GM21367 (cell line): ENCODE data around the gene FCER1G.
"Not testable (repeated sequence)": the region's sequence is repeated elsewhere in the genome, so short reads cannot be mapped to it uniquely, and the experiment has no call there.

ENCODE experiments used
- ATAC-seq: cut with Tn5 transposase; IDR thresholded peaks from one replicate; pipeline ENCODE4 v1.9.1; 2021; ENCODE audit not compliant: unreplicated experiment

Gene FCER1G

GRCh38 chr1:161228032-161228431 lies 12.9 kb downstream of the FCER1G start:
- ATAC-seq = no peak

GRCh38 chr1:161229896-161230295 lies 14.8 kb downstream of the FCER1G start:
- no peak for ATAC-seq

GRCh38 chr1:161230762-161231161 lies 15.7 kb downstream of the FCER1G start:
- no peak for ATAC-seq

- no peak for ATAC-seq
Measured at GRCh38 chr1:161233102-161233501, 18.0 kb downstream of the FCER1G start.

GRCh38 chr1:161235957-161236775 lies 21.1 kb downstream of the FCER1G start:
- no peak for ATAC-seq

- ATAC-seq = no peak
Measured at GRCh38 chr1:161238039-161238473, 23.0 kb downstream of the FCER1G start, which contains the start of gene NR1I3. Gene NR1I3, minus strand, starts transcription at chr1:161238203. Its CDS starts 1,638 bp downstream, at chr1:161236565.

GRCh38 chr1:161241682-161242081 lies 26.6 kb downstream of the FCER1G start:
- no peak for ATAC-seq

- no peak for ATAC-seq
Measured at GRCh38 chr1:161242313-161242712, 27.2 kb downstream of the FCER1G start.

- ATAC-seq = no peak
Measured at GRCh38 chr1:161244888-161245287, 29.8 kb downstream of the FCER1G start.

GRCh38 chr1:161250100-161250499 lies 35.0 kb downstream of the FCER1G start:
- ATAC-seq = not testable (repeated sequence)

GRCh38 chr1:161250829-161251228 lies 35.7 kb downstream of the FCER1G start:
- no peak for ATAC-seq

- ATAC-seq = no peak
Measured at GRCh38 chr1:161251579-161251978, 36.5 kb downstream of the FCER1G start.

GRCh38 chr1:161255302-161255701 lies 40.2 kb downstream of the FCER1G start:
- ATAC-seq = not testable (repeated sequence)

GRCh38 chr1:161255955-161256520 lies 40.9 kb downstream of the FCER1G start:
- not testable (repeated sequence) for ATAC-seq

- not testable (repeated sequence) for ATAC-seq
Measured at GRCh38 chr1:161257109-161257508, 42.0 kb downstream of the FCER1G start.

- ATAC-seq = no peak
Measured at GRCh38 chr1:161258439-161259344, 43.6 kb downstream of the FCER1G start, which contains the start of gene PCP4L1. Gene PCP4L1, plus strand, starts transcription at chr1:161258745. Its CDS starts 230 bp downstream, at chr1:161258975.

- ATAC-seq = no peak
Measured at GRCh38 chr1:161259345-161259702, 44.2 kb downstream of the FCER1G start.

- ATAC-seq = no peak
Measured at GRCh38 chr1:161259765-161260164, 44.7 kb downstream of the FCER1G start.

- no peak for ATAC-seq
Measured at GRCh38 chr1:161260376-161261260, 45.5 kb downstream of the FCER1G start.
